Trophoblast cell (in vitro differentiated cells and primary cell): ENCODE results near the gene GRIK5.

ENCODE experiments used
- DNase-seq, 2 donors: peaks; one replicate each; pipeline ENCODE4 v3.0.0-alpha.2; 2016
- H2AFZ ChIP-seq: 2 replicates; pipeline ENCODE4 v1.6.1; 2013; ENCODE audit warnings: low read length, moderate library complexity, mild to moderate bottlenecking; ENCODE audit not compliant: insufficient read depth, poor library complexity
- H2AK5ac ChIP-seq: 2 replicates; pipeline ENCODE4 v1.6.1; 2013; ENCODE audit warnings: mild to moderate bottlenecking, low read length
- H2BK120ac ChIP-seq: 2 replicates; pipeline ENCODE4 v1.6.1; 2013; ENCODE audit warnings: low read length, mild to moderate bottlenecking, moderate library complexity; ENCODE audit not compliant: insufficient read depth, poor library complexity
- H2BK12ac ChIP-seq: 2 replicates; pipeline ENCODE4 v1.6.1; 2013; ENCODE audit warnings: mild to moderate bottlenecking, low read length, moderate library complexity
- H2BK5ac ChIP-seq: 2 replicates; pipeline ENCODE4 v1.6.1; 2013; ENCODE audit warnings: low read length, low read depth, moderate library complexity, mild to moderate bottlenecking; ENCODE audit not compliant: poor library complexity
- H3K14ac ChIP-seq: 2 replicates; pipeline ENCODE4 v1.6.1; 2013; ENCODE audit warnings: mild to moderate bottlenecking, low read length
- H3K18ac ChIP-seq: 2 replicates; pipeline ENCODE4 v1.6.1; 2013; ENCODE audit warnings: mild to moderate bottlenecking, low read length
- H3K23ac ChIP-seq: 2 replicates; pipeline ENCODE4 v1.6.1; 2013; ENCODE audit warnings: low read length
- H3K27ac ChIP-seq: 2 replicates; pipeline ENCODE4 v1.5.1; 2013; ENCODE audit warnings: low read depth, mild to moderate bottlenecking, inconsistent platforms, low read length, moderate library complexity
- H3K27me3 ChIP-seq: 2 replicates; pipeline ENCODE4 v1.6.1; 2013; ENCODE audit warnings: inconsistent platforms, mild to moderate bottlenecking, low read length, moderate library complexity; ENCODE audit not compliant: insufficient read depth
- H3K36me3 ChIP-seq, 2 experiments: 1 replicate in 1 of 2; 2 replicates in 1 of 2; pipeline ENCODE4 v1.6.1; 2013; ENCODE audit warnings: low read length in 2 of 2, mild to moderate bottlenecking in 2 of 2, moderate library complexity in 1 of 2; ENCODE audit not compliant: insufficient read depth in 2 of 2, control insufficient read depth in 1 of 2
- H3K4ac ChIP-seq: 2 replicates; pipeline ENCODE4 v1.6.1; 2013; ENCODE audit warnings: low read depth, mild to moderate bottlenecking, low read length, moderate library complexity
- H3K4me1 ChIP-seq, 2 experiments: 1 replicate in 1 of 2; 2 replicates in 1 of 2; pipeline ENCODE4 v1.6.1; 2013; ENCODE audit warnings: low read length in 2 of 2, mild to moderate bottlenecking in 2 of 2, moderate library complexity in 1 of 2; ENCODE audit not compliant: insufficient read depth in 2 of 2, control insufficient read depth in 1 of 2
- H3K4me2 ChIP-seq: 2 replicates; pipeline ENCODE4 v1.6.1; 2013; ENCODE audit warnings: inconsistent platforms, mild to moderate bottlenecking, low read length, moderate library complexity
- H3K4me3 ChIP-seq: 2 replicates; pipeline ENCODE4 v1.5.1; 2013; ENCODE audit warnings: mild to moderate bottlenecking, low read depth, low read length, inconsistent platforms
- H3K79me1 ChIP-seq: one replicate; pipeline ENCODE4 v1.6.1; 2013; ENCODE audit warnings: low read length
- H3K79me2 ChIP-seq: 2 replicates; pipeline ENCODE4 v1.6.1; 2013; ENCODE audit warnings: low read length, mild to moderate bottlenecking; ENCODE audit not compliant: control insufficient read depth, insufficient read depth, poor library complexity
- H3K9ac ChIP-seq: 2 replicates; pipeline ENCODE4 v1.6.1; 2013; ENCODE audit warnings: mild to moderate bottlenecking, low read length
- H3K9me3 ChIP-seq: 2 replicates; pipeline ENCODE4 v1.6.1; 2013; ENCODE audit warnings: low read depth, mild to moderate bottlenecking, control low read depth, inconsistent platforms, low read length; ENCODE audit not compliant: insufficient read depth
- H4K12ac ChIP-seq: 2 replicates; pipeline ENCODE4 v1.6.1; 2013; ENCODE audit warnings: low read depth, mild to moderate bottlenecking, low read length, moderate library complexity
- H4K8ac ChIP-seq: 2 replicates; pipeline ENCODE4 v1.6.1; 2013; ENCODE audit warnings: low read depth, mild to moderate bottlenecking, low read length, moderate library complexity
- H4K91ac ChIP-seq: one replicate; pipeline ENCODE4 v1.6.1; 2013; ENCODE audit warnings: low read depth, mild to moderate bottlenecking, low read length, moderate library complexity
- WGBS: extraction: QIAGEN DNeasy Blood & Tissue Kit; methylation state at CpG from one replicate; pipeline ENCODE4 v1.1.7; 2013; ENCODE audit warnings: missing lambda C conversion rate; ENCODE audit not compliant: insufficient read length, insufficient coverage; ENCODE audit errors: extremely low coverage; 5-methylcytosine and 5-hydroxymethylcytosine counted together

The GRIK5 gene

DNA sequence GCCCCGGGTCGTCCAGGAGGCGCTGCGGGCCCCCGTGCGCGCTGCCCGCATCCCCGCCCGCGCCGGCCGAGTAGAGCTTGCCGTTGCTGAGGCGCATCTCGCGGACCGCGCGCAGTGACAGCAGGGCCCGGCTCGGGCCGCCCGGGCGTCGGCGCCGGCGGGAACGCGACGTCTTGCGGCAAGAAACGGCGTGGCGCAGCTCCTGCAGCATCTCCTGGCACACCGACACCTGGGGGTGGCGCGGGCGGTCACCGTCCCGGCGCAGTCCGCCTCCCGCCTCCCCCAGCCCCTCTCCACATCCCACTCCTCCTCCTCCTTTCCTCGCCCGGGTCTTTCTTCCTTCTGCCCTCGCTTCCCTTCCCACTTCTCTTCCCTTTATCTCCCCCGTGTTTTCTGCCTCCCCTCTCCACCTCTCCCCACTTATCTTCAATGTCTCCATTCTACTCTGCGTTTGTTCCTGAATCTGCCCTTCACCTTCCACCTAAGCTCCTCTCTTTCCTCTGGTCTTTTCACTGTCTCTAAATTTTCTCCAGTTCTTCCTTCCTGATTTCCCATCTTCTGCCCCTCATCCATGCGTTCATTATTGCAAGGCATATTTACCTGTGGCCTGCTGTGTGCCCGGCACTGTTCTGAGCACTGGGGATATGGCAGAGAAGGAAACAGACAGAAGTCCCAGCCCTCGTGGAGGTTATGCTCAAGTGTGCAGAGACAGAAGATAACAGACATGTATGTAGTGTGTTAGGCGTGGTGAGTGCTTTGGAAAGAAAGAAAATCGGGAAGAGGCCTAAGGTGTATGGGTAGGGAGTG, 70.7 kb downstream of the GRIK5 start:
- no peak overlapping the region for H2AFZ ChIP-seq
- H3K4me3 ChIP-seq: peak overlapping the region; percentile 4
- no peak overlapping the region for H3K27ac ChIP-seq
- no peak overlapping the region for H3K23ac ChIP-seq
- H3K36me3 ChIP-seq: no peaks in the 10 kb centered on the region
- H3K9me3 ChIP-seq: peaks cover 18% of the 10 kb centered on the region
- H3K4me2 ChIP-seq: no peak overlapping the region
- H3K79me1 ChIP-seq: no peaks in the 10 kb centered on the region
- H3K18ac ChIP-seq: no peak overlapping the region
- H3K9ac ChIP-seq: no peak overlapping the region
- no peak overlapping the region for H4K8ac ChIP-seq
- H3K4ac ChIP-seq: no peak overlapping the region
- DNase-seq: peak in 1 of 2 donors; percentile 3
- no peak overlapping the region for H2BK5ac ChIP-seq
- no peak overlapping the region for H4K91ac ChIP-seq
- no peak overlapping the region for H2AK5ac ChIP-seq
- no peak overlapping the region for H3K14ac ChIP-seq
- H2BK12ac ChIP-seq: no peak overlapping the region
- H2BK120ac ChIP-seq: no peak overlapping the region
- 100% methylated on average over 2 of the region's 55 CpGs for WGBS
- no peaks in the 10 kb centered on the region for H3K79me2 ChIP-seq
- peaks cover 44% of the 10 kb centered on the region for H3K27me3 ChIP-seq
- H4K12ac ChIP-seq: no peak overlapping the region
- no peaks in the 10 kb centered on the region for H3K4me1 ChIP-seq

DNA sequence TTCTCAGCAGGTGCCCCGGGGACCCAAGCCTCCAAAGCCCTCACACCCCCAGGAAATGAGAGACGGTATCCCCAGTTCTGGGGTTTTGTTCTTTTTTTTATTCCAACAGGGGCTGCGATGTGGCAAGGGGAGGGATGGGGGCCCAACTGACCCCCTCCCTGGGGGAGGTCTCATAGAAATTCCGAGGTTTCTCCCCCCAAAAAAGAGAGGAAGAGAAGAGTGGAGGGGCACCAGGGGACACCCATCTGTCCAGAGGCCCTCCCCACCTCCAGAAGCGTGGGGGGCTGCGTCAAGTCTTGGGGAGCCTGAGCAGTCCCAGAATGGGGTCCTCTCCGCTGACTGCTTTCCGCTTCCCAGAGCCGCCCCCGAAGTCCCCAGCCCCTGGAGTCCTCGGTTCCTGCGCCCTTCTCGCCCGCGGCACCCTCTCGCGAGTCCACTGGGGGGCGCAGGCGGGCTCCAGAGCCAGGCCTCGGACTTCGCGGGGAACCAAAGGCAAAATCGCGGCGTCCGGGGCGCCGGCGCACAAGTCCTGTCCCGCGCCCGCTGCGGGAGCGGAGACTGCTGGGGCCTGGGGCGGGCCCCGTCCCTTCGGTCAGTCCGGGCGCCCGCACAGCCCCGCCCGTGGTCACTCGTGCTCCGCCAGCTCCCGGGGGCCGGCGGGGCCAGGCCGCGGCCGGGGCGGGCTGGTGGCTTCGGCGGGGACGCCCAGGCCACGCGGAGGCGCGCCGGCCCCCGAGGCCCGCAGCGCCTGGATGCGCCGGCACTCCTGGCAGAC, 71.6 kb downstream of the GRIK5 start:
- no peak overlapping the region for H3K18ac ChIP-seq
- H3K4me2 ChIP-seq: peak overlapping the region; percentile 35
- H3K79me2 ChIP-seq: no peaks in the 10 kb centered on the region
- H2BK12ac ChIP-seq: no peak overlapping the region
- no peaks in the 10 kb centered on the region for H3K4me1 ChIP-seq
- no peak overlapping the region for H3K27ac ChIP-seq
- peaks cover 48% of the 10 kb centered on the region for H3K27me3 ChIP-seq
- H3K14ac ChIP-seq: no peak overlapping the region
- H2BK120ac ChIP-seq: no peak overlapping the region
- H2BK5ac ChIP-seq: no peak overlapping the region
- no peak overlapping the region for H2AK5ac ChIP-seq
- no peaks in the 10 kb centered on the region for H3K79me1 ChIP-seq
- H4K8ac ChIP-seq: no peak overlapping the region
- H3K36me3 ChIP-seq: no peaks in the 10 kb centered on the region
- H3K9ac ChIP-seq: no peak overlapping the region
- no peak overlapping the region for H3K23ac ChIP-seq
- H4K12ac ChIP-seq: no peak overlapping the region
- no peak overlapping the region for H3K4me3 ChIP-seq
- H4K91ac ChIP-seq: no peak overlapping the region
- no peak overlapping the region for H2AFZ ChIP-seq
- H3K9me3 ChIP-seq: peaks cover 18% of the 10 kb centered on the region
- WGBS: no CpG with 5 or more reads among the region's 64 CpGs
- no peak overlapping the region for H3K4ac ChIP-seq
- peak in 1 of 2 donors; percentile 13 for DNase-seq

DNA sequence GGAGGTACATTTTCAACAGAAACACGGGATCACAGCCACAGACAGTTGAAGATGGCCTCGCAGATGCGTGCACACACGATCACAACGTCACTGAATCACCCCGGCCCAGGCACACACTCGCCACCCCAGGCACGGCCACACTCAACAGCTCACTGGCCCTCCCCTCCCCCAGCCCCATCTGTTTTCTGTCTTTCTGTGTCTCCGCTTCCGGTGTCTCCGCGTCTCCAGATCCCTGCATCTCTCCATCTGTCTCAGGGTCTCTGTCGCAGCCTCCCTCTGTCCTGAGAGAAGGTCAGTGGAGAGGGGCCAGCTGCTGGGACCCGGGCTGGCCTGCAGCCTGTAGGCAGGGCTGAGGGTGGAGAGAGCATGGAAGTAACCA, 72.2 kb downstream of the GRIK5 start:
- H2BK12ac ChIP-seq: no peak overlapping the region
- DNase-seq: no peak
- no peaks in the 10 kb centered on the region for H3K79me1 ChIP-seq
- no peak overlapping the region for H4K91ac ChIP-seq
- no peak overlapping the region for H3K4me3 ChIP-seq
- no peaks in the 10 kb centered on the region for H3K36me3 ChIP-seq
- no peak overlapping the region for H3K27ac ChIP-seq
- H2BK120ac ChIP-seq: no peak overlapping the region
- no peak overlapping the region for H2AK5ac ChIP-seq
- WGBS: no CpG with 5 or more reads among the region's 14 CpGs
- no peak overlapping the region for H3K4ac ChIP-seq
- no peak overlapping the region for H3K18ac ChIP-seq
- H3K79me2 ChIP-seq: no peaks in the 10 kb centered on the region
- no peak overlapping the region for H3K9ac ChIP-seq
- no peak overlapping the region for H2AFZ ChIP-seq
- H3K23ac ChIP-seq: no peak overlapping the region
- H2BK5ac ChIP-seq: no peak overlapping the region
- no peak overlapping the region for H4K8ac ChIP-seq
- H3K27me3 ChIP-seq: peaks cover 52% of the 10 kb centered on the region
- H3K14ac ChIP-seq: no peak overlapping the region
- H3K4me2 ChIP-seq: no peak overlapping the region
- H3K9me3 ChIP-seq: peaks cover 18% of the 10 kb centered on the region
- H4K12ac ChIP-seq: no peak overlapping the region
- no peaks in the 10 kb centered on the region for H3K4me1 ChIP-seq

GRCh38 chr19:41997121-41997850, 72.7 kb downstream of the GRIK5 start:
- Histone ChIP-seq H3K9me3 (peaks cover 17% of the 10 kb centered on the region), H2BK5ac (no peak overlapping the region), H3K27me3 (peaks cover 52% of the 10 kb centered on the region), H3K18ac (no peak overlapping the region), H3K4me1 (no peaks in the 10 kb centered on the region), H3K4me2 (no peak overlapping the region), H3K27ac (no peak overlapping the region), H3K36me3 (no peaks in the 10 kb centered on the region), H3K14ac (no peak overlapping the region), H2AK5ac (no peak overlapping the region), H4K12ac (no peak overlapping the region), H2AFZ (no peak overlapping the region), H3K9ac (no peak overlapping the region), H3K79me1 (no peaks in the 10 kb centered on the region), H4K8ac (no peak overlapping the region), H3K23ac (no peak overlapping the region), H3K79me2 (no peaks in the 10 kb centered on the region), H3K4me3 (no peak overlapping the region), H3K4ac (no peak overlapping the region), H2BK12ac (no peak overlapping the region), H4K91ac (no peak overlapping the region), H2BK120ac (no peak overlapping the region)
- DNase-seq: peak; percentile 22 to 51
- no CpG with 5 or more reads among the region's 35 CpGs for WGBS
